ENCODE results near the gene FER. TPM values are rescaled to one million over a fixed set of nuclear protein-coding genes. Genes with fewer than 3 reads are reported as not detected.

The FER gene
- total and polyA plus RNA-seq, 12 donors = 3.5 to 37.5 (median 27.0) TPM

GRCh38 chr5:109191153-109191558, 443.5 kb downstream of the FER start:
- TF ChIP-seq POLR2A (IDR thresholded peaks at IDR 0.05) (peak in 1 of 2 donors; percentile 17), CTCF (IDR thresholded peaks at IDR 0.05) (no peak)
- peak; percentile 51 to 84 (median 75) for DNase-seq
- peaks cover 4 to 20% of the 10 kb centered on the region in 2 donors for H3K4me1 ChIP-seq (replicated peaks in 1 of 2)
- no peaks in the 10 kb centered on the region for H3K27me3 ChIP-seq
- peaks cover 0 to 7% of the 10 kb centered on the region in 2 donors for H3K36me3 ChIP-seq (replicated peaks in 1 of 2)
- WGBS, 4 donors = 13 to 26% (median 17%) methylated on average over 2 of the region's 2 CpGs
- H3K27ac ChIP-seq = no peak overlapping the region
- no peaks in the 10 kb centered on the region for H3K9me3 ChIP-seq (replicated peaks in 1 of 3)
- intact Hi-C loops (cut with DNase I) = no loop called here
- H3K4me3 ChIP-seq = no peak overlapping the region

GRCh38 chr5:109192027-109192426, 444.3 kb downstream of the FER start:
- peaks cover 0 to 7% of the 10 kb centered on the region in 2 donors for H3K36me3 ChIP-seq (replicated peaks in 1 of 2)
- 88 to 96% (median 89%) methylated on average over 1 of the region's 1 CpG for WGBS, 4 donors
- intact Hi-C loops (cut with DNase I) = no loop called here
- H3K27ac ChIP-seq = no peak overlapping the region
- H3K4me1 ChIP-seq (replicated peaks in 1 of 2) = peaks cover 4 to 27% of the 10 kb centered on the region in 2 donors
- no peaks in the 10 kb centered on the region for H3K9me3 ChIP-seq (replicated peaks in 1 of 3)
- no peaks in the 10 kb centered on the region for H3K27me3 ChIP-seq
- no peak overlapping the region for H3K4me3 ChIP-seq
- TF ChIP-seq POLR2A (IDR thresholded peaks at IDR 0.05) (no peak), CTCF (IDR thresholded peaks at IDR 0.05) (no peak)
- no peak for DNase-seq

- no peaks in the 10 kb centered on the region for H3K9me3 ChIP-seq (replicated peaks in 1 of 3)
- 94 to 98% (median 95%) methylated on average over 6 of the region's 6 CpGs for WGBS, 4 donors
- no peaks in the 10 kb centered on the region for H3K27me3 ChIP-seq
- H3K36me3 ChIP-seq (replicated peaks in 1 of 2) = peaks cover 0 to under 1% of the 10 kb centered on the region in 2 donors
- no peak for TF ChIP-seq CTCF (IDR thresholded peaks at IDR 0.05)
- TF ChIP-seq POLR2A (IDR thresholded peaks at IDR 0.05) = no peak
- DNase-seq = no peak
- intact Hi-C loops (cut with DNase I) = no loop called here
- no peak overlapping the region for H3K27ac ChIP-seq
- H3K4me1 ChIP-seq (replicated peaks in 1 of 2) = peaks cover 4 to 27% of the 10 kb centered on the region in 2 donors
- H3K4me3 ChIP-seq = no peak overlapping the region
Observed at GRCh38 chr5:109192555-109193281, 445.0 kb downstream of the FER start.

GRCh38 chr5:109195667-109196066, 448.0 kb downstream of the FER start:
- TF ChIP-seq POLR2A (IDR thresholded peaks at IDR 0.05) = no peak
- TF ChIP-seq CTCF (IDR thresholded peaks at IDR 0.05) = no peak
- intact Hi-C loops (cut with DNase I) = no loop called here
- 60 to 92% (median 84%) methylated on average over 2 of the region's 2 CpGs for WGBS, 4 donors

More at GRCh38 chr5:109195667-109196066, 448.0 kb downstream of the FER start:
- H3K27ac ChIP-seq = no peak overlapping the region
- H3K9me3 ChIP-seq (replicated peaks in 1 of 3) = no peaks in the 10 kb centered on the region
- no peak for DNase-seq
- H3K27me3 ChIP-seq = no peaks in the 10 kb centered on the region
- H3K4me3 ChIP-seq = no peak overlapping the region
- H3K4me1 ChIP-seq (replicated peaks in 1 of 2) = peaks cover 4 to 24% of the 10 kb centered on the region in 2 donors
- no peaks in the 10 kb centered on the region for H3K36me3 ChIP-seq (replicated peaks in 1 of 2)
